HUES64 (cell line): ENCODE measurements around the gene HNRNPR.

Source experiments
- H3K27ac ChIP-seq: 2 replicates; pipeline ENCODE4 v1.7.0; 2013; ENCODE audit warnings: low read depth, low read length, inconsistent platforms
- H3K27me3 ChIP-seq: 2 replicates; pipeline ENCODE4 v1.6.1; 2013; ENCODE audit warnings: mild to moderate bottlenecking, low read length; ENCODE audit not compliant: insufficient read depth
- H3K36me3 ChIP-seq: 2 replicates; pipeline ENCODE4 v1.6.1; 2013; ENCODE audit warnings: mild to moderate bottlenecking, low read length; ENCODE audit not compliant: insufficient read depth
- H3K4me1 ChIP-seq: 2 replicates; pipeline ENCODE4 v1.6.1; 2013; ENCODE audit warnings: mild to moderate bottlenecking, low read length, moderate library complexity; ENCODE audit not compliant: insufficient read depth
- H3K4me3 ChIP-seq: 2 replicates; pipeline ENCODE4 v1.5.1; 2013; ENCODE audit warnings: mild to moderate bottlenecking, low read length, moderate library complexity
- H3K9ac ChIP-seq: 2 replicates; pipeline ENCODE4 v1.6.1; 2013; ENCODE audit warnings: mild to moderate bottlenecking, low read depth, low read length
- H3K9me3 ChIP-seq: 2 replicates; pipeline ENCODE4 v1.6.1; 2013; ENCODE audit warnings: low read depth, low read length; ENCODE audit not compliant: insufficient read depth
- WGBS: fragments of 150-250, 120-280 bp; methylation state at CpG from one replicate; pipeline ENCODE4 v1.1.7; 2013; ENCODE audit warnings: missing lambda C conversion rate; 5-methylcytosine and 5-hydroxymethylcytosine counted together

HNRNPR gene

DNA sequence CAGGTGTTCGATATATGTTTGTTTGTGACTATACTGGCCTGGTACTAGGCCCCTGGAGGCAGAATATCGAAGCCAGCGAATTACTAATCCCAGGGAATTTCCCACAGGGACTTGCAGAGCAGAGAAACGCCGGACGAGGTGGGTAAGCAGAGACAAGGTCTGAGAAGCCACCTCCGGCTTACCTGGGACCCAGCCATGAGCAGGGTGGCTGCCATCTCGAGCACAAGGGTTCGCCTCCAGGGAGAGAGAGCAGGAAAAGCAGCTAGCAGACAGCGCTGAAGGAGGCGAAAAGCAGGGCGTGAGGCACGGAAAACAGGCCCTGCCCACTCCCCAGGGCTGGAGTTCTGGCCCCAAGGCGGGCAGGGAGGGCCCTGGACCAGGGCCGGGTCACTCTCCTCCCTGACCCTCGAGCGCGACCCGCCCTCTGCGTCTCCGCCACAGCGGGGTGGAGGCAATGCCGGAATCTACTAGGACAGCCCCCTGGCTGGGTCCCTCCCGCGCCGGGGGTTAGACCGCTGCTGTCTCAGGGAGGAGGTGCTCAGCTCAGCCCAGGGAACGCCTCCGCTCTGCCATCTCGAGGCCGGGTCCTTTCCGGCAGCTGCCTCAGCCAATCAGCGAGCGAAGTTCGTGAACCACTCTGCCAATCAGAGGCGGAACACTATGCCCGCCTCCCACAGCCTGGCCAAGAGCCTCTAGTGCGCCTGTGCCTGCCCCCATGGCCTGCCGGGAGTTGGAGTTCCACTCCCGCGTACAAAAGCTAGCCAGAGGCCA lies 23.9 kb upstream of the HNRNPR start:
- peaks cover 20% of the 10 kb centered on the region for H3K9me3 ChIP-seq
- peaks cover 22% of the 10 kb centered on the region for H3K4me1 ChIP-seq
- peak overlapping the region; percentile 76 for H3K9ac ChIP-seq
- H3K36me3 ChIP-seq, result peaks cover 7% of the 10 kb centered on the region
- peaks cover 86% of the 10 kb centered on the region for H3K27me3 ChIP-seq
- 5% methylated on average over 41 of the region's 41 CpGs for WGBS
- H3K4me3 ChIP-seq, result peak overlapping the region; percentile 91
- H3K27ac ChIP-seq, result peak overlapping the region; percentile 90

GRCh38 chr1:23367451-23367790 lies 23.3 kb upstream of the HNRNPR start:
- H3K27me3 ChIP-seq, result peaks cover 86% of the 10 kb centered on the region
- peaks cover 26% of the 10 kb centered on the region for H3K9me3 ChIP-seq
- peaks cover 22% of the 10 kb centered on the region for H3K4me1 ChIP-seq
- peaks cover 13% of the 10 kb centered on the region for H3K36me3 ChIP-seq
- 74% methylated on average over 9 of the region's 9 CpGs for WGBS
- H3K27ac ChIP-seq, result no peak overlapping the region
- H3K9ac ChIP-seq, result no peak overlapping the region
- H3K4me3 ChIP-seq, result peak overlapping the region; percentile 91

DNA sequence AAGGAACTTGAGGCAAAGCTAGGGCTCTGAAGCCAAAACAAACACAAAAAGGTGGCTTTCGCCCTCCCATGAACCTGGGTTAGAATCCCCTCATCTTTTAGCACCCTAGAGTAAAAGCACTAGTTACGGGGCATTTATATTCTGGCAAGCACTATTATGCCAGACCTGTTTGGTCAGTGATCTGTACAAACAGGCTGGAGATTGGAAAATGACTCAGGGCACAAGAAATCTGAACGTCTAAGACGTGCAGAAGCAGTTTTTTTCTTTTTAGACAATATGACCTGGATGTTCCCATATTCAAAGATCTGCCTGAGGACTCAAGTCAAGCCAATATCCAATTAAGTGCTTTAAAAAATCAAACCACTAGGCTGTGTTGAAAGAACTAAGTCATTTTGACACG lies 22.5 kb upstream of the HNRNPR start:
- H3K27me3 ChIP-seq, result peaks cover 86% of the 10 kb centered on the region
- H3K9me3 ChIP-seq, result peaks cover 34% of the 10 kb centered on the region
- peaks cover 21% of the 10 kb centered on the region for H3K36me3 ChIP-seq

DNA sequence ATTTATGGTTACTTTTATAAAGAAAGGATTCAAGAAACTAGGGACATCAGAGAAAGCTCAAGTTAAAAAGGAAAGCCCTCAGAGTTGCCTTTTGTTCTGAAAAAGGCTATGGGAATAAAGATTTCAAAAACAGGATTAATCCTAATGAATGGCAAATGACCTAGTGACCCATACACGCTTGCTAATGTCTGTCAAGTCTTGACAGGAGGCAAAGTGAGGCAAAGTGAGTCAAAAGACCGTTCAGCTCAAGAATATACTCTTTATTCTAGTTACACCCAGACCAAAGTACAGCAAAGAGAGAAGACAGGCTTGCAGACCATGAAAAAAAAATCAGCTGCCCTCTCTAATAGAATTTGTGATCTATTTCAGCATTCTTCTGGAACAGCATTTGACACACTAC lies 22.1 kb upstream of the HNRNPR start:
- no peak overlapping the region for H3K9ac ChIP-seq
- peaks cover 14% of the 10 kb centered on the region for H3K4me1 ChIP-seq
- H3K36me3 ChIP-seq, result peaks cover 25% of the 10 kb centered on the region
- H3K27me3 ChIP-seq, result peaks cover 86% of the 10 kb centered on the region
- H3K9me3 ChIP-seq, result peaks cover 39% of the 10 kb centered on the region
- 83% methylated on average over 2 of the region's 2 CpGs for WGBS
- no peak overlapping the region for H3K27ac ChIP-seq
- no peak overlapping the region for H3K4me3 ChIP-seq

More for the DNA sequence above, 22.5 kb upstream of the HNRNPR start:
- H3K4me1 ChIP-seq, result peaks cover 18% of the 10 kb centered on the region
- H3K4me3 ChIP-seq, result no peak overlapping the region
- WGBS, result 88% methylated on average over 5 of the region's 5 CpGs
- H3K9ac ChIP-seq, result no peak overlapping the region
- H3K27ac ChIP-seq, result no peak overlapping the region

- Histone ChIP-seq H3K4me3 (no peak overlapping the region), H3K36me3 (peaks cover 28% of the 10 kb centered on the region), H3K27me3 (peaks cover 94% of the 10 kb centered on the region), H3K9me3 (peaks cover 62% of the 10 kb centered on the region), H3K4me1 (no peaks in the 10 kb centered on the region), H3K27ac (no peak overlapping the region), H3K9ac (no peak overlapping the region)
- WGBS, result 96% methylated on average over 12 of the region's 13 CpGs
Observed at GRCh38 chr1:23362218-23362713, 18.2 kb upstream of the HNRNPR start.

DNA sequence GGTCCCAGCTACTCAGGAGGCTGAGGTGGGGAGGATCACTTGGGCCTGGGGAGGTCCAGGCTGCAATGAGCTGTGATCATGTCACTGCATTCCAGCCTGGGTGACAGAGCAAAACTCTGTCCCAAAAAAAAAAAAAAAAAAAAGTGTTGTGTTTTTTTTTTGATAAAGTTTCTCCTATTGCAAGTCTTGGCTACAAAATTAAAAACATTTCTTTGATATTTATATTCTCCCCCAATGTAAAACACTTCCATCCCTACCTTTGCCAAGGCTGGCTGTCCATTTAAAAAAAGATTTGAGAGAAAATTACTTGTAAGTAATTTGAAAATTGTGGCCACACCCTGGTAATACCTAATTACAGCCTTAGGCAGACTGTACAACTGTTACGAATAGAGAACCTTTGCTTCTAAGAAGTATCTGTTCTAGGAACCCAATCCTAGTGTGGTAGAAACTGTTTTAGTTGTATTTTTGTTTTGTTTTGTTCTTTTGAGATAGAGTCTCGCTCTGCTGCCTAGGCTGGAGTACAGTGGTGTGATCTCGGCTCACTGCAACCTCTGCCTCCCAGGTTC lies 14.3 kb upstream of the HNRNPR start:
- no peak overlapping the region for H3K9ac ChIP-seq
- 98% methylated on average over 3 of the region's 3 CpGs for WGBS
- no peak overlapping the region for H3K27ac ChIP-seq
- H3K9me3 ChIP-seq, result peaks cover 46% of the 10 kb centered on the region
- H3K27me3 ChIP-seq, result peaks cover 100% of the 10 kb centered on the region
- no peaks in the 10 kb centered on the region for H3K4me1 ChIP-seq
- H3K36me3 ChIP-seq, result peaks cover 22% of the 10 kb centered on the region
- H3K4me3 ChIP-seq, result no peak overlapping the region

DNA sequence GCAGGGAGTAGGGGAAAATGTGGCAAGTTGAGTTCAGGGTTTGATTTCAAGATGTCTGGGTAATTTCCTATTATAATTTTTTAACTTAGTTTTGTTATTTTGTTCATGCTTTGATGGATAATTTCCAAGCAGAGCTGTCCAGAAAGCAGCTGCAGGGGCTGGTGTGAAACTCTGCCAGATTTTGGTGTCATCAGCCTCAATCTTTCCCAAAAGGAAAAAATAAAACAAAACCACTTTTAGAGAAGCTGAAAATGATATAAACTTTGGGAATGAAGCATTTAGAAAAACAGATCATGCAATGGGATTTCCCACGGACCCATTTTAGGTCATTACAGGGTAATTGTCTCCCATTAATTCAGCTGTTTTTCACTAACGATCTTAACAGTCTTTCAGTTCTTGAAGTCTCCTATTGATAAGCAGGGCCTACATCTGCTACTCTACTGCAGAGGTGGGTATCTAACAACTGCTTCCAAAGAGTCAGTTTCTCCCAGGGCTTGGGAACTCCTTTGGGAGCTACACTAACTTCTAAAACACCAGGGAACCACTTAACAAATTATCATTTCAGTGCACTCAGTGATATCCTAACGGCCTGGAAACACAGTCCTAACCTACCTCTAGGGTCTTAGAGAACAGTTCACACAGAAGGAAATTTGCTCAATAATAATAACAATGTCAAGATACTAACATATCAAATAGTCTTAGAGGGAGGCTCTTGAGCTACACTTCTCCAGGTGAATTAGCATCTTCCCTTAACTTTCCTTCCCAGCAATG lies 13.2 kb upstream of the HNRNPR start:
- Histone ChIP-seq H3K4me1 (no peaks in the 10 kb centered on the region), H3K36me3 (peaks cover 14% of the 10 kb centered on the region), H3K4me3 (no peak overlapping the region), H3K9ac (no peak overlapping the region), H3K27ac (no peak overlapping the region), H3K9me3 (peaks cover 35% of the 10 kb centered on the region), H3K27me3 (peaks cover 100% of the 10 kb centered on the region)
- 5% methylated on average over 3 of the region's 3 CpGs for WGBS

DNA sequence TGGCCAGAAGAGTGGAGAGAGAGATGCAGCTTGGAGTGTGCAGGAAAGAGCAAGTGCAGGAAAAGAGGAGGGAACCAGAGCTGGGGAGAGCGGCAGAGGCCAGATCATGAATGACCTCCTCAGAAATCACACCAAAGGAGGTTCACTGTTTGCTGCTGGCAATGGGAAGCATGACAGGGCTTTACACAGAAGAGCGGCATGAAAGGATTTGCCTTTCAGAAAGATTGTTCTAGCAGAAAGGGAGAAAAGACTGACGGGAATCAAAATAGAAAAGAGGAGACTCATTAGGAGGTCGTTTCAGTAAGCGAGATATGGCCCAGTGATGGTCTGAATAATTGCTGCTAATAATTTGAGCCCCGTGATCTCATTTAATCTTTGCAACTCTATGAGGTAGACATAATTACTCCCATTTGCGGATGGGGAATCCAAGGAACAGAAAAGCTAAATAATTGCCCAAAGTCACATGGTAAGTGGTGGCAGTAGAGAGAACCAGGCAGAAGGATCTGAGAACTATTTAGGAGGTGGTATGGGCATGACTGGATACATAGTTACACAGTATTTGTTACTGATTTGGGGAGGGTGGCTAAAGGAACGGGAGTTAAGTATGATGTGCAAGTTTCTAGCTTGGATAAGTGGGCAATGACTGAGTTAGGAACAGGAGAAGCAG lies 12.5 kb upstream of the HNRNPR start:
- H3K4me3 ChIP-seq, result no peak overlapping the region
- WGBS, result 83% methylated on average over 8 of the region's 8 CpGs
- H3K4me1 ChIP-seq, result no peaks in the 10 kb centered on the region
- H3K9me3 ChIP-seq, result peaks cover 28% of the 10 kb centered on the region
- H3K36me3 ChIP-seq, result peaks cover 7% of the 10 kb centered on the region; the same call in 1 of the 2 replicates
- peaks cover 100% of the 10 kb centered on the region for H3K27me3 ChIP-seq
- no peak overlapping the region for H3K27ac ChIP-seq
- H3K9ac ChIP-seq, result no peak overlapping the region

GRCh38 chr1:23354245-23354644 lies 10.2 kb upstream of the HNRNPR start:
- peaks cover 4% of the 10 kb centered on the region; the same call in 1 of the 2 replicates for H3K9me3 ChIP-seq
- no peak overlapping the region for H3K9ac ChIP-seq
- H3K27me3 ChIP-seq, result peaks cover 99% of the 10 kb centered on the region
- H3K27ac ChIP-seq, result no peak overlapping the region
- no peaks in the 10 kb centered on the region for H3K4me1 ChIP-seq
- no peaks in the 10 kb centered on the region for H3K36me3 ChIP-seq
- no peak overlapping the region for H3K4me3 ChIP-seq
- WGBS, result 44% methylated on average over 3 of the region's 3 CpGs

DNA sequence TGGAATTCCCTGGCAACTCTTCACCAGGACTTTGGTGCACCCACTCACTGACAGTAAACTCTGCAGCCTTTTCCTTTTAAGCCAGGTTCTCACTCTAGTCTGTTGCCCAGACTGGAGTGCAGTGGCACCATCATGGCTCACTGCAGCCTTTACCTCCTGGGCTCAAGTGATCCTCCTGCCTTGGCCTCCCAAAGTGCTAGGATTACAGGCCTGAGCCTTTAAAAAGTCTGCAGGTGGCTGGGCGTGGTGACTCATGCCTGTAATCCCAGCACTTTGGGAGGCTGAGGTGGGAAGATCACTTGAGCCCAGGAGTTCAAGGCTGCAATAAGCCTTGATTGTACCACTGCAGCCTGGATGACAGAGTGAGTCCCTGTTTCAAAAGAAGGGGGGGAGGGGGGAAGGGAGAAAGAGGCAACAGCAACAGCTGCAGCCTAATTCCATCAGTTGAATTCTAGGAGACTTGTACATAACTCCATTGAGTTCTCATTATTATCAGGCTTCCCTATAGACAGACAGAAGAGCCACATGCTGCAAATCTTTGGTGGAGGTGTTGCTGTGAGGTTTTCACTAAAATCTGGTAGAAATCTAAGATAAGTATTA lies 8.1 kb upstream of the HNRNPR start:
- WGBS, result 57% methylated on average over 1 of the region's 1 CpG
- no peak overlapping the region for H3K4me3 ChIP-seq
- no peak overlapping the region for H3K9ac ChIP-seq
- H3K36me3 ChIP-seq, result no peaks in the 10 kb centered on the region
- H3K27me3 ChIP-seq, result peaks cover 99% of the 10 kb centered on the region
- no peak overlapping the region for H3K27ac ChIP-seq
- no peaks in the 10 kb centered on the region for H3K4me1 ChIP-seq
- H3K9me3 ChIP-seq, result no peaks in the 10 kb centered on the region
